Stimulated activated CD8-positive, alpha-beta memory T cell treated with anti-CD3 and anti-CD28 coated beads, Interleukin-7, amount 100 ng/mL, for 24 hours (primary cell): ENCODE measurements around the gene REEP1.
"Not testable (repeated sequence)": the region's sequence is repeated elsewhere in the genome, so short reads cannot be mapped to it uniquely, and the experiment has no call there.

Source experiments
- DNase-seq: peaks from one replicate; pipeline ENCODE4 v3.0.0-alpha.2; 2020; ENCODE audit warnings: low read depth

Gene REEP1

DNA sequence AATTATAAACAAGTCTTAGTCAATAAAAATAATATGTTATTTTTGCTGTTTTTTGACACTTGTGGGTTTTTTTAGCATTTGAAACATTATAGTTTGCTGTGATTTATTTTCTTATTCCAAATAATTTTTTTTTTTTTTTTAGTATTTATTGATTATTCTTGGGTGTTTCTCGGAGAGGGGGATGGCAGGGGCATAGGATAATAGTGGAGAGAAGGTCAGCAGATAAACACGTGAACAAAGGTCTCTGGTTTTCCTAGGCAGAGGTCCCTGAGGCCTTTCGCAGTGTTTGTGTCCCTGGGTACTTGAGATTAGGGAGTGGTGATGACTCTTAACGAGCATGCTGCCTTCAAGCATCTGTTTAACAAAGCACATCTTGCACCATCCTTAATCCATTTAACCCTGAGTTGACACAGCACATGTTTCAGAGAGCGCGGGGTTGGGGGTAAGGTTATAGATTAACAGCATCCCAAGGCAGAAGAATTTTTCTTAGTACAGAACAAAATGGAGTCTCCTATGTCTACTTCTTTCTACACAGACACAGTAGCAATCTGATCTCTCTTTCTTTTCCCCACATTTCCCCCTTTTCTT is 8.5 kb upstream of the REEP1 start:
- not testable (repeated sequence) for DNase-seq

DNA sequence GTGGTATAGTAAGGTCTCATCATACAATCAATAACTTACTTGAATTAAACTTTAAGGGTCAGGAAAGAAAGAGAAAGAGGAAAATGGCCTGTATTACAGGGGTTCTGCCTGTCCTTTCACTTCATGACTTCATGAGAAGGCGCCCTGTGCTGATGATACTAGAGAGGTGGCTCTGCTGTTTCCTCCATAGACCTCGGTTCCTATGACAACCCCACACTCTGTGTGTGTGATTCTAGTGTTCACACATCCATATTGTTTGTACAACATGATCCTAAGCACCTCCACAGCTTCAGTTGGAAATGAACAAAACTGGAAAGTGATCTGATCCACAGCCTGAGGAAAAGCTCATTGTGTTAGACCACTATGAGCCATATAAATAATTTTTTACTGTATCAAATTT is 7.0 kb upstream of the REEP1 start:
- DNase-seq: no peak

- DNase-seq: no peak
Measured at GRCh38 chr2:86342488-86342887, 5.1 kb upstream of the REEP1 start.

GRCh38 chr2:86341470-86341869 is 4.0 kb upstream of the REEP1 start:
- DNase-seq: no peak

GRCh38 chr2:86338778-86339295 is 1.4 kb upstream of the REEP1 start:
- DNase-seq: no peak

- no peak for DNase-seq
Measured at GRCh38 chr2:86336675-86337243, 667 bp downstream of the REEP1 start.

- no peak for DNase-seq
Measured at GRCh38 chr2:86335865-86336674, 1.4 kb downstream of the REEP1 start.

- DNase-seq: no peak
Measured at GRCh38 chr2:86333378-86333777, 4.0 kb downstream of the REEP1 start.

DNA sequence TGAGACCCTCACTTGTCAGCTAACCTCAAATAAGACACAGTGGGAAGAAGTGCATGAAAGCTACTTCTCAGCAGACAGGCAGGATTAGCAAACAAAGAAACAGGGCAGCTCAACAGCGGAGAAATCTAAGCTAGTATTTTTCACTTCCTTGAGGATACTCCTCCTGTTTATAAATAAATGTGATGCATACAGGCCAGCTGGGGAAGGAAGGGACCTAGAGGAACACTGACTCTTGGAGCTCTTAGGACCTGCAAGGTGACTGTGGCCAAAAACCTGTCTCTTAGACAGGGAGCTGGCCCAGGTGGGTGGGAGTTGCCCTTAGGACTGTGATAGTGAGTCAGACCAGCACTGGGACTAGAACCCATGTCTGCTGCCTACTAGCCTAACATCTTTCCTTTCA is 4.8 kb downstream of the REEP1 start:
- DNase-seq: no peak

DNA sequence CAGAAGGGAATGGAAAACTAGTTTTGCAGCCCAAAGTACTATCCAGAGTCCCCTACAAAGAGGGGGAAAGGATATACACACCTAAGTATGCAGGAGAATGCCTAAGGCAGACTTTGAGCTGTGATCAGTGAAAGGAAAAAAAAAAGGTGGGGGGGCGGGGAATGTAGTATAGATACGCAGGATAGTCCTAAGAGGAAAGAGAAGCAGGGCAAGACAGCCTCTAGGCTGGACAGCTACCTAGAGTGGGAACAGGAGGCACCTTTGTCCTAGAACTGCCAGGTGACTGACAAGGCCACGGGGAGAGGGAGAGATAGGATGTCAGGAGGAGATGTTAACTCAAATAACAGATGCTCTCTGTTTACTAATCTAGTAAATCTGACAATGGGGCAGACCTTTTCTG is 6.0 kb downstream of the REEP1 start:
- no peak for DNase-seq

- DNase-seq: no peak
Measured at GRCh38 chr2:86330001-86330400, 7.4 kb downstream of the REEP1 start.

DNA sequence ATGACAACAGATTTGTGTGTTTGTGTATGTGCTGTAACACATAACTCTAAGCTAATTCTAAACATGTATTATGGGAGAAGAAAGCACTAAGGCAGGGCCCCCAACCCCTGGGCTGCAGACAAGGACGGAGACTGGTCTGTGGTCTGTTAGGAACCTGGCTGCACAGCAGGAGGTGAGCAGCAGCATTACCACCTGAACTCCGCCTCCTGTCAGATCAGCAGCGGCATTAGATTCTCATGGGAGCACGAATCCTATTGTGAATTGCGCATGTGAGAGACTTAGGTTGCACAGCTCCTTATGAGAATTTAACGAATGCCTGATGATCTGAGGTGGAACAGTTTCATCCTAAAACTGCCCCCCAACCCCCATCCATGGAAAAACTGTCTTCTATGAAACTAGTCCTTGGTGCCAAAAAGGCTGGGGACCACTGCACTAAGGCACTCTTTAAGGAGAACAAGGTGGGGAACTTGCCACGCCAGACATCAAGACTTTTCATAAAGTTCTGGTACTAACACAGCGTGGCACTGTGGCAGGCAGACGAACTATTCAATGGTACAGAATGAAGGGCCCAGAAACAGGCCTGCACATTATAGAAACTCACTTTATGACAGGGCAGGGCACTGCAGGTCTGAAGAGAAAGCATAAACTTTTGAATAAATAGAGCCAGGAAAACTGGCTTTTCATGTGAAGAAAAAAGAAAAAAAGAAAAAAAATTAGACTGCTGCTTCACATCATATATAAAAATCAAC is 14.0 kb downstream of the REEP1 start:
- DNase-seq: no peak

- no peak for DNase-seq
Measured at GRCh38 chr2:86319700-86320580, 17.5 kb downstream of the REEP1 start.

- DNase-seq: no peak
Measured at GRCh38 chr2:86315084-86315483, 22.3 kb downstream of the REEP1 start.

- DNase-seq: no peak
Measured at GRCh38 chr2:86314125-86314524, 23.3 kb downstream of the REEP1 start.

DNA sequence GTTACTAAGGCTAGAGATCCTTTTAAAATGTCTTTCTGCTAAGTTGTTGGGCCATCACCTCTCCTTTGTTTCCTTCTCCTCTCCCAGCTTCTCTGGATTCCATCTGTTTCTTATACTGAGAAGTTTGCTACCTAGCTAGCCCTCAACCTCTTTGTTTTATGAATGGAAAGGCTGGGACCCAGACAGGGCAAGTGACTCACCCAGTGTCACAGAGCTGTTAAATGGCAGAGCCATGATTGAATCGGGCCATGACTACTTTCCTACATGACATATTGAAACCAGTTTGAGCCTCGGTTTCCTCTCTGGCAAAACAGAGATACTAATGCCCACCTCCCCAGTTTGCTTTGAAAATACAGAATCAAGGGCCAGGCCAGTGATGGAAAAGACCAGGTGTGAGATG is 24.1 kb downstream of the REEP1 start:
- DNase-seq: no peak

DNA sequence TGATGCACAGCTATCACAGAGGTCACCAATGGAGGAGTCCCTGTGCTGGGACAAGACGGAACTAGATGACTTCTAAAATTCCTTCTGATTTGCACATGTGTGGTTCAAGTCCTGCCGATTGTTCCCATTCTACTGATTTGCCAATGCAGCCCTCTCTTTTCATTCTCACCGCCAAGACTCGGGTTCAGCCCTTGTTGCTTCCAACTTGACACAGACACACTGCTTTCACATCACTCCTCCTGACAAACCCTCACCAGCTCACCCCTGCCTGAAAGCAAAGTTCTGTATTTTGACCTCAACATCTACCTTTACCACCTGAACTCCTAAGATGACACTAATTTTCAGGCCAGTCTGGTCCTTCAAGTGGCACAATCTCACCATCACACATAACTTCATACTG is 25.5 kb downstream of the REEP1 start:
- no peak for DNase-seq

GRCh38 chr2:86309966-86310365 is 27.5 kb downstream of the REEP1 start:
- DNase-seq: no peak

DNA sequence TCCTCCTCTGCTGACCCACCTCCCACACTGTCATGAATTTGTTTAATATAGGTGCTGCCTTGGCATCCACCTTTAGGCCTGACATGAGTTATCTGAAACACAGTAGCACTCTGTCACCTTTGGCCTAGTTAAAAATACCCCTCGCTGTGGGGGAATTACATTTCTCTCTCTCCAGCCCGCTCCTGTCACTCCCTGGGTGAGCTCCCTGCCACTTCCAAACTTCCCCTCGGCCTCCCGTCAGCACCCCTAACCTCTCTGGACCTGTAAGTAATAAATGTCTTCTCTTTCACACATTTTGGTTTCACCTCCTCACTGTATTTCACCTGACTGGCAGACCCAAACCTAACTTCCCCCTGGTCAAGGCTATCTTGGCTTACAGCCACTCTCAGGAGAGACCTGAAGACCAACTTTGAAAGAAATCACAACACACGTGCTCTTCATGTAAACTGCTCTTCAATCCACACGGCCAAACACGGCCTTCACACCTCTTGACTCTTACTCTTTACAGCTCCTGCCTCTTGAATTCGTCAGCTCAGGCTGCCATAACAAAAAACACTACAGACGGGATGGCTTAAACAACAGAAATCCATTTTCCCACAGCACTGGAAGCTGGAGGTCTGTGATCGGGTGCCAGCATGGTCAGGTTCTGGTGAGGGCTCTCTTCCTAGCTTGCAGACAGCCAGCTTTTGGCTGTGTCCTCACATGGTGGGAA is 28.3 kb downstream of the REEP1 start:
- no peak for DNase-seq

DNA sequence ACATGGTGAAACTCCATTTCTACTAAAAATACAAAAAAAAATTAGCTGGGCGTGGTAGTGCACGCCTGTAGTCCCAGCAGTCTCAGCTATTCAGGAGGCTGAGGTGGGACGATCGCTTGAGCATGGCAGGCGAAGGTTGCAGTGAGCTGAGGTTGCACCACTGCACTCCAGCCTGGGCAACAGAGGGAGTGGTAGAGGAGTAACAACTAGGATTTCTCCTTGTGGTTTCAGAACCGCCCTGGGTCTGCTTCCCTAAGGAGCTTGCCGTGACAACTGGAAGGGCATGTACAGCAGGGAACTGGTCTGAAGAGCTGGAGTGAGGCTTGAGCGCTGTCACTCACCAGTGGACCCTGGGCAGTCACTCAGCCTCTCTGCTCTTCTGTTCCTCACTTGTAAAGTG is 29.1 kb downstream of the REEP1 start:
- DNase-seq: no peak

DNA sequence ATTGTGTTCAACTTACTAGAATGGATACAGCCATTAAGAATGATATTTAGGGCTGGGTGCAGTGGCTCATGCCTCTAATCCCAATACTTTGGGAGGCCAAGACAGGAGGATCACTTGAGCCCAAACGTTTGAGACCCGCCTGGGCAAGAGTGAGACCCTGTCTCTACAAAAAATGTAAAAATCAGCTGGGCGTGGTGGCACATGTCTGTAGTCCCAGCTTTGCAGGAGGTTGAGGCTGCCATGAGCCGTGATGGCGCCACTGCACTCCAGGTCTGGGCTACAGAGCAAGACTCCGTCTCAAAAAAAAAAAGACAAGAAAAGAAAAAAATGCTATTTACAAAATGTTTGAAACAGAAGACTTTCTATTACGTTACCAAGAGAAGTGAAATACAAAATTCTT is 30.0 kb downstream of the REEP1 start:
- DNase-seq: no peak
